Measurements from ENCODE around the gene TBATA. TPM values are rescaled to one million over a fixed set of nuclear protein-coding genes. Genes with fewer than 3 reads are reported as not detected.
A peak's percentile ranks its signal among the peaks of the same experiment; 100 is the strongest.

The TBATA gene
- total RNA-seq, 1 experiment from 2014 or later = not detected

DNA sequence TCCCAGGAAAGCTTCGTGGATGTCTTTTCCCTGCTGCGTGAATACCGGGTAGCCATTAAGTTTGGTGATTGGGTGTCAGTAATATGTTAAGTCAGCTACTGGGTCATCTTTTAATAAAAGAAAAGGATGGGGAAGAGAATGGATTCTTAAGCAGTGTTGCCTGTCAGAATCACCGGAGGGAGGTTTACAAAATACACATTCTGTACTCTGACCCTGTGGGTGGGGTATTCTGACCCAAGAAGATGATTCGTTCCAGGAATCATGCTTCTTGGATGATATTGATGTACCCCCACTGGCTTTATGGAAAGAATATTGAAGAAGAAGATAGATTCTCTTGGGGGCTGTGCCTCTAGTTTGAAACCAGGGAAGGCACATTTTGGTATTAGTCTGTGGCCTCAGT is 48.8 kb upstream of the TBATA start:
- DNase-seq (no peak), ATAC-seq (no peak)
- H3K27ac ChIP-seq (ENCODE audit: low read length) = peak overlapping the region; percentile 84
- H3F3A ChIP-seq (ENCODE audit: low read length, unreplicated experiment) = peaks cover 20% of the 10 kb centered on the region
- peaks cover 55% of the 10 kb centered on the region for H3K4me1 ChIP-seq (ENCODE audit: insufficient read depth, low read length)
- peaks cover 82% of the 10 kb centered on the region for H3K79me2 ChIP-seq (ENCODE audit: low read length)
- H3K4me3 ChIP-seq (ENCODE audit: low read length) = no peak overlapping the region
- H3K9ac ChIP-seq (ENCODE audit: low read length) = peak overlapping the region; percentile 32; the same call in 1 of the 2 replicates
- no peak overlapping the region for H2AFZ ChIP-seq (ENCODE audit: low read length)
- BruUV-seq (replicated peaks) = no TSS peak
- no peak for TF ChIP-seq EZH2phosphoT487 (IDR thresholded peaks at IDR 0.05; ENCODE audit: borderline replicate concordance, low read length)
- no peak for TF ChIP-seq EZH2 (IDR thresholded peaks at IDR 0.05; ENCODE audit: low read length, unreplicated experiment)
- TF ChIP-seq CTCF (conservative IDR thresholded peaks at IDR 0.05; ENCODE audit: low read depth, low read length) = no peak
- H3K36me3 ChIP-seq (ENCODE audit: low read depth, low read length) = peaks cover 29% of the 10 kb centered on the region
- CTCF ChIA-PET = no interaction called here
- intact Hi-C loops (cut with micrococcal nuclease) = no loop called here
- no peaks in the 10 kb centered on the region for H3K27me3 ChIP-seq (ENCODE audit: low read length)
- H3K9me2 ChIP-seq (replicated peaks; ENCODE audit: low read length) = no peaks in the 10 kb centered on the region
- peak overlapping the region; percentile 62 for H3K4me2 ChIP-seq (ENCODE audit: low read length)
- POLR2A ChIA-PET (ENCODE audit: unreplicated experiment) = no interaction called here
- H4K20me1 ChIP-seq (ENCODE audit: low read length) = no peaks in the 10 kb centered on the region
- H3K9me3 ChIP-seq (ENCODE audit: low read length) = no peaks in the 10 kb centered on the region

DNA sequence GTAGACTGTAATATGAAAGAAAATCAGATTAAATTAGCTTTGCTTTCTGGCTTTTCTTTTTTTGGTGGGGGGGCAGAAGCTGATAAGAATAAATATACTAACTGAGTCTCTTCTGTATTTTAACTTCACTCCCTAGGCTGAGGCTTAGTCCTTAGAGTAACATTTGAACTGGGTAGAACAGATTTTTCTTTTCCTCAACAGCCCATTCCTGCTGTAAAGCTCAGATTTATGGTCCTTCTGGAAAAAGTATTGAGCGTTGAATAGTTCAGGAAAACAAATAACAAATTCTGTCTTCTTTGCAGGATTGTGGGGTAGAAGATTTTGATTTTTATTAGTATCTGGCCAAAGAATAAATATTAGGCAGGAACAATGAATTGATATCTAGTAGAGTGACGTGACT is 48.4 kb upstream of the TBATA start:
- CTCF ChIA-PET = no interaction called here

More for the DNA sequence above, 48.4 kb upstream of the TBATA start:
- H3K79me2 ChIP-seq (ENCODE audit: low read length) = peaks cover 80% of the 10 kb centered on the region
- no peak for TF ChIP-seq CTCF (conservative IDR thresholded peaks at IDR 0.05; ENCODE audit: low read depth, low read length)
- no peak for TF ChIP-seq EZH2 (IDR thresholded peaks at IDR 0.05; ENCODE audit: low read length, unreplicated experiment)
- TF ChIP-seq EZH2phosphoT487 (IDR thresholded peaks at IDR 0.05; ENCODE audit: borderline replicate concordance, low read length) = no peak
- no peaks in the 10 kb centered on the region for H3K9me3 ChIP-seq (ENCODE audit: low read length)
- peaks cover 59% of the 10 kb centered on the region for H3K4me1 ChIP-seq (ENCODE audit: insufficient read depth, low read length)
- H4K20me1 ChIP-seq (ENCODE audit: low read length) = no peaks in the 10 kb centered on the region
- H3K9me2 ChIP-seq (replicated peaks; ENCODE audit: low read length) = no peaks in the 10 kb centered on the region
- peaks cover 25% of the 10 kb centered on the region for H3K36me3 ChIP-seq (ENCODE audit: low read depth, low read length)
- H3K27me3 ChIP-seq (ENCODE audit: low read length) = no peaks in the 10 kb centered on the region
- H3K4me2 ChIP-seq (ENCODE audit: low read length) = peak overlapping the region; percentile 62
- ATAC-seq = no peak
- H3K27ac ChIP-seq (ENCODE audit: low read length) = peak overlapping the region; percentile 84
- POLR2A ChIA-PET (ENCODE audit: unreplicated experiment) = no interaction called here
- no peak overlapping the region for H2AFZ ChIP-seq (ENCODE audit: low read length)
- no TSS peak for BruUV-seq (replicated peaks)
- peak overlapping the region; percentile 17; the same call in 1 of the 2 replicates for H3K4me3 ChIP-seq (ENCODE audit: low read length)
- intact Hi-C loops (cut with micrococcal nuclease) = loop anchor here (2.0 kb wide), 1 partner anchor 17 kb away; no protein-coding TSS in a partner anchor
- DNase-seq = no peak
- H3F3A ChIP-seq (ENCODE audit: low read length, unreplicated experiment) = peaks cover 22% of the 10 kb centered on the region
- peak overlapping the region; percentile 32 for H3K9ac ChIP-seq (ENCODE audit: low read length)

All from PC-3 (cell line).